Activated CD8-positive, alpha-beta memory T cell treated with anti-CD3 and anti-CD28 coated beads for 4 hours (primary cell): ENCODE measurements around the gene IGLL1.
"Not testable (repeated sequence)": the region's sequence is repeated elsewhere in the genome, so short reads cannot be mapped to it uniquely, and the experiment has no call there.

Experiments used
- DNase-seq, 2 donors: peaks; one replicate each; pipeline ENCODE4 v3.0.0-alpha.2; 2020; ENCODE audit warnings: low read depth in 2 of 2

The IGLL1 gene

DNA sequence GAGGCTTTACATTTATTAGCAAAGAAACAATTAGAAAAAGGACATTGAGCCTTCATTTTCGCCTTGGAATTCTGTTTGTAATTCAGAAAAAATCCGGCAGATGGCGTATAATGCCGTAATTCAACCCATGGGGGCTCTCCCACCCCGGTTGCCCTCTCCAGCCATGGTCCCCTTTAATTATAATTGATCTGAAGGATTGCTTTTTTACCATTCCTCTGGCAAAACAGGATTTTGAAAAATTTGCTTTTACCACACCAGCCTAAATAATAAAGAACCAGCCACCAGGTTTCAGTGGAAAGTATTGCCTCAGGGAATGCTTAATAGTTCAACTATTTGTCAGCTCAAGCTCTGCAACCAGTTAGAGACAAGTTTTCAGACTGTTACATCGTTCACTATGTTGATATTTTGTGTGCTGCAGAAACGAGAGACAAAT lies 38.2 kb downstream of the IGLL1 start:
- not testable (repeated sequence) for DNase-seq

DNA sequence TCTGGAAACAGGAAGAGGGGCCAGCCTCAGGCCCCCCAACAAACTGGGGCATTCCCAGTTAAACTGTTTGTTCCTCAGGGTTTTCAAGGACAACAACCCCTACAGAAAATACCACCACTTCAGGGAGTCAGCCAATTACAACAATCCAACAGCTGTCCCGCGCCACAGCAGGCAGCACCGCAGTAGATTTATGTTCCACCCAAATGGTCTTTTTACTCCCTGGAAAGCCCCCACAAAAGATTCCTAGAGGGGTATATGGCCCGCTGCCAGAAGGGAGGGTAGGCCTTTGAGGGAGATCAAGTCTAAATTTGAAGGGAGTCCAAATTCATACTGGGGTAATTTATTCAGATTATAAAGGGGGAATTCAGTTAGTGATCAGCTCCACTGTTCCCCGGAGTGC lies 39.3 kb downstream of the IGLL1 start:
- not testable (repeated sequence) for DNase-seq

DNA sequence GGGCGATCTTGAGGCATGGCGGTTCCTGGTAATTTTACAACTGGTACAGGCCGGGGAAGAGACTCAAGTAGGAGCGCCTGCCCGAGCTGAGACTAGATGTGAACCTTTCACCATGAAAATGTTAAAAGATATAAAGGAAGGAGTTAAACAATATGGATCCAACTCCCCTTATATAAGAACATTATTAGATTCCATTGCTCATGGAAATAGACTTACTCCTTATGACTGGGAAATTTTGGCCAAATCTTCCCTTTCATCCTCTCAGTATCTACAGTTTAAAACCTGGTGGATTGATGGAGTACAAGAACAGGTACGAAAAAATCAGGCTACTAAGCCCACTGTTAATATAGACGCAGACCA lies 40.3 kb downstream of the IGLL1 start:
- not testable (repeated sequence) for DNase-seq

DNA sequence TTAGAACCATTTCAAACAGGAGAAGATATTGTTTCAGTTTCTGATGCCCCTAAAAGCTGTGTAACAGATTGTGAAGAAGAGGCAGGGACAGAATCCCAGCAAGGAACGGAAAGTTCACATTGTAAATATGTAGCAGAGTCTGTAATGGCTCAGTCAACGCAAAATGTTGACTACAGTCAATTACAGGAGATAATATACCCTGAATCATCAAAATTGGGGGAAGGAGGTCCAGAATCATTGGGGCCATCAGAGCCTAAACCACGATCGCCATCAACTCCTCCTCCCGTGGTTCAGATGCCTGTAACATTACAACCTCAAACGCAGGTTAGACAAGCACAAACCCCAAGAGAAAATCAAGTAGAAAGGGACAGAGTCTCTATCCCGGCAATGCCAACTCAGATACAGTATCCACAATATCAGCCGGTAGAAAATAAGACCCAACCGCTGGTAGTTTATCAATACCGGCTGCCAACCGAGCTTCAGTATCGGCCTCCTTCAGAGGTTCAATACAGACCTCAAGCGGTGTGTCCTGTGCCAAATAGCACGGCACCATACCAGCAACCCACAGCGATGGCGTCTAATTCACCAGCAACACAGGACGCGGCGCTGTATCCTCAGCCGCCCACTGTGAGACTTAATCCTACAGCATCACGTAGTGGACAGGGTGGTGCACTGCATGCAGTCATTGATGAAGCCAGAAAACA lies 40.8 kb downstream of the IGLL1 start:
- DNase-seq, result peak; percentile 48 to 51

DNA sequence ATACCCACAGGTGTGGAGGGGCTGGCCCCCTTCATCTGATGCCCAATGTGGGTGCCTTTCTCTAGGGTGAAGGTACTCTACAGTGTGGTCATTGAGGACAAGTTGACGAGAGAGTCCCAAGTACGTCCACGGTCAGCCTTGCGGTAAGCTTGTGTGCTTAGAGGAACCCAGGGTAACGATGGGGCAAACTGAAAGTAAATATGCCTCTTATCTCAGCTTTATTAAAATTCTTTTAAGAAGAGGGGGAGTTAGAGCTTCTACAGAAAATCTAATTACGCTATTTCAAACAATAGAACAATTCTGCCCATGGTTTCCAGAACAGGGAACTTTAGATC lies 41.4 kb downstream of the IGLL1 start:
- not testable (repeated sequence) for DNase-seq

DNA sequence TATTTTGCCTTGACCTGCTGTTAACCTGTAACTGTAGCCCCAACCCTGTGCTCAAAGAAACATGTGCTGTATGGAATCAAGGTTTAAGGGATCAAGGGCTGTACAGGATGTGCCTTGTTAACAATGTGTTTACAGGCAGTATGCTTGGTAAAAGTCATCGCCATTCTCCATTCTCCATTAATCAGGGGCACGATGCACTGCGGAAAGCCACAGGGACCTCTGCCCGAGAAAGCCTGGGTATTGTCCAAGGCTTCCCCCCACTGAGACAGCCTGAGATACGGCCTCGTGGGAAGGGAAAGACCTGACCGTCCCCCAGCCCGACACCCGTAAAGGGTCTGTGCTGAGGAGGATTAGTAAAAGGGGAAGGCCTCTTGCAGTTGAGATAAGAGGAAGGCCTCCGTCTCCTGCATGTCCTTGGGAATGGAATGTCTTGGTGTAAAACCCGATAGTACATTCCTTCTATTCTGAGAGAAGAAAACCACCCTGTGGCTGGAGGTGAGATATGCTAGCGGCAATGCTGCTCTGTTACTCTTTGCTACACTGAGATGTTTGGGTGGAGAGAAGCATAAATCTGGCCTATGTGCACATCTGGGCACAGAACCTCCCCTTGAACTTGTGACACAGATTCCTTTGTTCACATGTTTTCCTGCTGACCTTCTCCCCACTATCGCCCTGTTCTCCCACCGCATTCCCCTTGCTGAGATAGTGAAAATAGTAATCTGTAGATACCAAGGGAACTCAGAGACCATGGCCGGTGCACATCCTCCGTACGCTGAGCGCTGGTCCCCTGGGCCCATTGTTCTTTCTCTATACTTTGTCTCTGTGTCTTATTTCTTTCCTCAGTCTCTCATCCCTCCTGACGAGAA lies 42.0 kb downstream of the IGLL1 start:
- not testable (repeated sequence) for DNase-seq

DNA sequence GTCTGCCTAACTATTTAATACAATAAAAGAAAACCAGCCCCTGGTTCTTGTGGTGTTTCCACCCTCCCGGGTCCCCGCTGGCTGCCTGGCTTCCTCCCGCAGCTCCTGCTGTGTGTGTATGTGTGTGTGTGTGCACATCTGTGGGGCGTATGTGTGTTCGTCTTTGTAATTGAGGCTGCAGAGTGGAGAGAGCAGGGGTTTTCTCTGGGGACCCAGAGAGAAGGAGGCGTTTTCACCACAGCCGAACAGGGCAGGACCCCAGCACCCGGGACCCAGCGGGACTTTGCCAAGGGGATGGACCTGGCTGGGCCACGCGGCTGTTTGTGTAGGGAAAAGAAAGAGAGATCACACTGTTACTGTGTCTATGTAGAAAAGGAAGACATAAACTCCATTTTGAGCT lies 42.7 kb downstream of the IGLL1 start:
- DNase-seq, result no peak

DNA sequence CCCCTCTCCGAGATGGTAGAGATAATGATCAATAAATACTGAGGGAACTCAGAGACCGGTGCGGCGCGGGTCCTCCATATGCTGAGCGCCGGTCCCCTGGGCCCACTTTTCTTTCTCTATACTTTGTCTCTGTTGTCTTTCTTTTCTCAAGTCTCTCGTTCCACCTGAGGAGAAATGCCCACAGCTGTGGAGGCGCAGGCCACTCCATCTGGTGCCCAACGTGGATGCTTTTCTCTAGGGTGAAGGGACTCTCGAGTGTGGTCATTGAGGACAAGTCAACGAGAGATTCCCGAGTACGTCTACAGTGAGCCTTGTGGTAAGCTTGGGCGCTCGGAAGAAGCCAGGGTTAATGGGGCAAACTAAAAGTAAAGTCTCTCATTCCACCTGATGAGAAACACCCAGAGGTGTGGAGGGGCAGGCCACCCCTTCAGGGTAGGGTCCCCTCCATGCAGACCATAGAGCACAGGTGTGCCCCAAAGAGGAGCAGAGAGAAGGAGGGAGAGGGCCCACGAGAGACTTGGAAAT lies 43.2 kb downstream of the IGLL1 start:
- DNase-seq, result no peak

DNA sequence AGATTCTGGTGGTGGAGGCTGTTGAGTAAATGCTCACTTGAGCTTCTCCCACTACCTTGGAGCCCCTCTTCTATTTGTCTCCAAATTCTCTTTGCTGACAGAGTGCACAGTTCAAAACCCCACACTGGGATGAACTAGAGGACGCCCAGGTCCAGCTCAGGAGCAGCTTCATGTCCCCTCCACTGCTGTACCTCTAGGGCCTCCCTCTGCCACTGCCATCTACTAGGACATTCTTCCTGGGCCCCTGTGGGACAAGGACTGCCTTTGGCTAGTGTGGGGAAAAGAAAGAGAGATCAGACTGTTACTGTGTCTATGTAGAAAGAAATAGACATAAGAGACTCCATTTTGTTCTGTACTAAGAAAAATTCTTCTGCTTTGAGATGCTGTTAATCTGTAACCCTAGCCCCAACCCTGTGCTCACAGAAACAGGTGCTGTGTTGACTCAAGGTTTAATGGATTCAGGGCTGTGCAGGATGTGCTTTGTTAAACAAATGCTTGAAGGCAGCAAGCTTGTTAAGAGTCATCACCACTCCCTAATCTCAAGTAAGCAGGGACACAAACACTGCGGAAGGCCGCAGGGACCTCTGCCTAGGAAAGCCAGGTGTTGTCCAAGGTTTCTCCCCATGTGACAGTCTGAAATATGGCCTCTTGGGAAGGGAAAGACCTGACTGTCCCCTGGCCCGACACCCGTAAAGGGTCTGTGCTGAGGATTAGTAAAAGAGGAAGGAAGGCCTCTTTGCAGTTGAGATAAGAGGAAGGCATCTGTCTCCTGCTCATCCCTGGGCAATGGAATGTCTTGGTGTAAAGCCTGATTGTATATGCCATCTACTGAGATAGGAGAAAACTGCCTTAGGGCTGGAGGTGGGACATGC lies 44.1 kb downstream of the IGLL1 start:
- DNase-seq, result not testable (repeated sequence)

DNA sequence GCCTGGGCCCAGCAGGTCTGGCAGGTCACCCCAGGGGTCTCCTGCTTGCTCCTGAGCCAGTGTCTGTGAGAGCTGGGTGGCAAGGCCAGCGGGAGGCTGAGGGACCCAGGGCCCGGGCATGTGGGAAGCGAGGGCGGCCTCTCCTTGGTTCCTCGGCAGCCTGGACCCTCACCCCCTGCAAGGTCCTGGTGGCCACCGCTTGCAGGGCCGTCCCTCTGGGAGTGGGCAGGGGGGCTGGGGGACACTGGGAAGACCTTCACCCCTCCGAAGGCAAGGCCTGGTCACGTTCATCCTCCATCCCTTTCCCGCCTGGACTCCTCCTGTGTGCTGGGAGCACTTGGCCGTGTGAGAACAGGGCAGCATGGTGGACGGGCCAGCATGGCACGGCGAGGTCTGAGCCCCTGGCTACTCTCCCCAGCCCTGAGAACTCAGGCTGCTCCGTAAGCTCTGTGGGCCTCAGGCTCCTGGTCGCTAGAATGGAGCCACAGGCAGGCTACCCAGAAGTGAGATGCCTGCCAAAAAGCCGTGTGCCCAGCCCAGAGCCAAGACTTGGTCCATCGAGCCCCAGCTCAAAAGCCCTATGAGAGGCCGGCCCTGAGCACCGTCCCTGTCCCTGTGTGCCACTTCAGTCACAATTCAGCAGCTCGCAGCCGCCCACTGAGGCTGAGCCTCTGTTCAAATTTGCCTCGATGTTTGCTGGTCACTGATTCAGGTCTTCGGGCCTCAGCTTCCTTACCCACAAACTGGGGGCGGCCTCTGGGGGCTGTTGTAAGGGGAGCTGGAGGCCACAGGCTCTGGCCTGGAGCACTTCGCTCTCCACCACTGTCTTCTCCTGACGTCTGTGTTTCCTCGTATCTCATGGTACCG lies 45.0 kb downstream of the IGLL1 start:
- DNase-seq, result no peak

DNA sequence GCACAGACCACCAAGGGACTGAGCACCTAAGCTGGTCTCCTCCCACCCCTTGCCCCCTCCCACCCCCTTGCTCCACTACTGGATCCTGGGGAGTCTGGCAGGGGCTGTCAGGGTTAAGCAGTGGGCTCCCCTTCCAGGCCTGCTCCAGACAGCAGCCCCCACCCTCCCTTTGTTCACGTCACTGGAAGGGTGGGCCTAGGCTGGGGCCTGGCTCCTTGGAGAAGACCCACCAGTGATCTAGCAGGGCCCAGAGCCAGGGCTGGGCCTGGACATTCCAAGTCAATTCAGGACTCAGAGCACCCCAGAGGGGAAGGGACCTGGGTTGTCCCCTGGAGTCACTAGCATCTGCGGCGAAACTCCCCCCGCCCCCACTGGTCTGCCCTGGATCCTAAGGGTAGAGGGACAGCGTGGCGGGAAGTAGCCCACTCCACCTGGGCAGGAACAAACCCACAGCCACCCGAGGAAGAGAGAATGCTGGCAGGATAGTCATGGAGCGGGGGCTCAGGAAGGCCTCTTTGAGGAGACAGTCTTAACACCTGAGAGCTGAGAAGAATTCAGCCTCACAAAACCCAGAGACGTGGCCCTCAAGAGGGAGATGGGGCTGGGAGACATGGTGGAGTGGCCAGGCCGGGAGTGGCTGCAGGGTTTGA lies 45.8 kb downstream of the IGLL1 start:
- DNase-seq, result no peak

DNA sequence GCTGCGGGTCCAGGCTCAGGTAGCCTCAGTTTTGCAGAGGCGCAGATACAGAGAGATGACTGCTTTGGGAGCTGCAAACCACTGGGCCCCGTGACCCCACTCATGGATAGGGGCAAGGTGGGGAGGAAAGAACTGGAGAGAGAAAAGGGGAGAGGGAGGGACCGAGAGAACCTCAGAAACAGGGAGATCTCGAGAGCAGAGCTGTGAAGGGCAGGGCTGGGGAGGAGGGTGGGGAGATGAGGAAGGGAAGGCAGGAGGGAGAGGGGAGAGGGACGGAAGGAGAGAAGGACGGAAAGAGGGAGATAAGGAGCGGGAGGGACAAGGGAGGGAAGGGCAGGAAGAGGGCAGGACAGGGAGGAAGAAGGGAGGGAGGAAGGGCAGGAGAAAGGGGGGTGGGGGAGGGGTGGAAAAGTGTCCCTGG lies 46.3 kb downstream of the IGLL1 start:
- DNase-seq, result no peak

DNA sequence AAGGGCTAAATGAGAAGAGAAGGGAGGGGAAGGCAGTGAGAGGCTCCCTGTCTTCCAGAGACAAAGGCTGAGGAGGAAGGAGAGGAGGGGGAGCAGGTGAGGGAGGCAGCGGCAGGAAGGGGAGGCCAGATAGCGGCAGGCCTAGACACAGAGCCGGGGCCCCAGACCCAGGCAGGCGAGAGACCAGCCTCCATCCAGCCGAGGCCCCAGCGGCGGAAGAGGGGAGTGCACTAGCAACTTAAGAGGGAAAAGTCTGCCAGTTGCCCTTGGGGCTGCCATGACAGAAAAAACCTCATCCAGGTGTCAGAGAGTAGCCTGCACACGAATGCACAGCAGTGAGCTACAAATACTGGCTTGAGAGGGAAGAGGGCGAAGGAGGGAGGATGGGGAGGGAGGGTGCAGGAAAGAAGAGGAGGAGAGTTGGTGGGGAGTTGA lies 46.7 kb downstream of the IGLL1 start:
- DNase-seq, result no peak

DNA sequence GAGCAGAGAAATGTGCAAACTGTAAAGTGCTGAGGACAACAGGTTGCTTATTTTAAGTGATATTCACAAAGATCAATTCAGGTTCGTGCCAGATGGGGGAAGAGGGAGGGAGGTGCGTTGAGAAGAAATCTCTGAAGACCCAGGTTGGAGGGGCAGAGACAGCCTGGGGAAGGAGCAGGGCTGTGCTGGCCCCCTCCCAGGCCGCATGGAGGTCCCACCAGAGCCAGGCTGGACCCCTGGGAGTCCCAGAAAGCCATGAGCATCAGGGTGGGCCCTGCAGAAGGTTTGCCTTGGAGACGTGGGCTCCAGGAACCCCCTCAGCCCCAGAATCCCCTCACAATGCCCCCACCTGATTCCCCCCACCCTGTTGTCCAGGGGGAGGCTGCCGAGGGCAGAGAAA lies 47.4 kb downstream of the IGLL1 start:
- no peak for DNase-seq

DNA sequence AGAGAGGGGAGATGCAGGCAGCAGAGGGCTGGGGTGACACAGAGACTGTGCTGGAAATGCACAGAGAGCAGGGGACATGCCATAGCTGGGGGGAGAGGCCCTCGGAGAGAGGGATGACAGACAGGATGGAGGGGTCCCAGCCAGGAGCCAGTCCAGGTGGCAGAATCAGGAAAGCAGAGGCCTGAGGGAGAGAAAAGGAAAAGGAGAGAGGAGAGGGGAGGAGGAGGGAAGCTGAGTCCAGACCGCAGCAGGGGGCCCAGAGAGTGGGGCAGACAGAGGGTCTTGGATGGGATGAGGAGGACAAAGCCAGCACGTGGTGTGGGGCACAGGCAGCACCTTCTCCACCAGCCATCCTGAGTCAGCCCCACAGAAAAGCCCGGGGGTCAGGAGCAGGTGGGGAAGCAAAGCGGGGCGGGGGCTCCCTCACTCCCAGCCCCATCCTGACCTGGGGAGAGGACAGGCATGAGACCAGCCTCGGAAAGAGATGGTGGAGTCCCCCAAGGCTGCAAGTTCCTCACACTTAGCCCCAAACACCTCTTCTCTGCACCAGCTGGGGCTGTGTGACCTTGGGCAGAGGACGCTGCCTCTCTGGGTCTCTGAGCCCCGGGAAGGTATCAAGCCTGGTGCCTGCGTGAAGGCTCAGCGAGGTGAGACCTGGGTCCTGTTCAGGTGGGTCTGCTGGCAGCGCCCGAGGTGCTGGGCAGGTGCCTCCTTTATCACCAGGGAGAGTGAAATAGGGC lies 48.0 kb downstream of the IGLL1 start:
- DNase-seq, result no peak

DNA sequence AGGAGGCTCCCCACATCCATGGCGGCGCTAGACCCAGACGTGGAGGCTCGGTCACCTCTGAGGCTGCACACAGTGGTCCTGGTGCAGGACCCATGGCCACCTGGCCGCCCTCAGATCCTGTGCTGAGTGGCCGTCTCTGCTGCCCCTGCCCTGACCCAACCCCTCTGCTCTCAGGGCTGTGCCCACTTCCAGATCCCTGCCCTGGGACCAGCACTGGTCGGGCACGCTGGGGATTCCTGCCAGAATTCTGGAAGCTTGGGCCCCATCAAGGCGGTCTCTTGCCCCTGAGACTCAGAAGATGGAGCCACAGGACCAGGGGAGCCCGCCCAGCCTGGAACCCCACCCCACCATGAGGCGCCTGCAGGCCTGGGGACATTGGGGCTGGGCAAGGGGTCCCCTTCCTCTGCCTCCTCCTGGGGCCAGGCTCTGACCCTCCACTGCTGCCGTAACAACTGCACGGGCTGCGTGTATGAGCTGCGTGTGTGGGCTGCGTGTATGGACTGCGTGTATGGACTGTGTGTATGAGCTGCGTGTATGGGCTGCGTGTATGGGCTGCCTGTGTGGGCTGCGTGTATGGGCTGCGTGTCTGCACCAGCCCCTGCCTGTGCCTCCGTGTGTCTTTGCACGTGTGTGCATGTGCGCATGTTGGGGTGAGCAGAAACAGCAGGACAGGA lies 48.7 kb downstream of the IGLL1 start:
- DNase-seq, result no peak

DNA sequence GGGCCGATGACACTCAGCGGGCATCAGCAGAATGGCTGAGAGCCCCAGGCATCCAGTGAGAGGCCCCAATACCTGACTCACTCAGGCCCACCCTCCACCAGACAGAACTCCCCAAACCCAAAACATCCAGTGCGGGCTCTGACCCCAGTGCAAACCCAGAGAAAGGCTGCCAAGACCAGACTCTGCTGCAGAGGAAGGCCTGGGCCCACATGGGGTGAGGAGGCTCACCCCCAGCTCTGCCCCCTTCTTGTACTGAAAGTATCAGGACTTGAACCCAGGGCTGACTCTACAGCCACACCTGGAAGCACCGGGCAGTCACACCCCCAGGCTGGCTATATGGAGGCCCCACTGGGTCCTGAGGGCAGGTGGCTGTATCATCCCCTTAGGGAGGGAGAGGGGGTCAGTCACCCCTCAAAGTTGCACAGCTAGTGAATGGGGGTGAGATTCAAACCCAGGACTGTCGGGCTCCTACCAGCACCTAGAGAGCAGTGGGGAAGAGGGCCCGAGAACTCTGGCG lies 49.3 kb downstream of the IGLL1 start:
- DNase-seq, result no peak

DNA sequence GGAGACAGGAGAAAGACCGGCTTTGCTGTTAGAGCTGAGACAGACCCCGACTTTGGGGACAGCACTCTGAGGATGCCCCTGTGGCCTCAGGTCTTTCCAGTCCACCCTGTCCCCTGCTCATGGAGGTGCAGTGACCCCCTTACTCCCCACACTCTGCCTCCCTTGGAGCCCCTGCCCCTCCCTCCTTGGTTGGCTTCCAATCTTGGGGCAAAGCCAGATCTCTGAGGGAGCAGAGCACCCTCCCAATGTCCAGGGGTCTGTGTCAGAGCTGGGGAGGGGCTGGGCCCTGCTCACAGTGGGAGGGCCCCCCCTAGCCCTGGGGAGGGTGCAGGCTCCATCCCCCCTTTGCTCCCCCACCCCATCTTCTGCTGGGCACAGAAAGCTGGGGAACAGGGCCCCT lies 50.0 kb downstream of the IGLL1 start:
- DNase-seq, result no peak
